CD4-positive, alpha-beta T cell treated with Interleukin-12 subunit alpha and Interleukin-12 subunit beta, for 1 hour (primary cell): Measurements from ENCODE around the gene CNP.
"Not testable (repeated sequence)": the region's sequence is repeated elsewhere in the genome, so short reads cannot be mapped to it uniquely, and the experiment has no call there.

Experiments used
- DNase-seq: peaks from one replicate; pipeline ENCODE4 v3.0.0-alpha.2; 2020

The CNP gene

DNA sequence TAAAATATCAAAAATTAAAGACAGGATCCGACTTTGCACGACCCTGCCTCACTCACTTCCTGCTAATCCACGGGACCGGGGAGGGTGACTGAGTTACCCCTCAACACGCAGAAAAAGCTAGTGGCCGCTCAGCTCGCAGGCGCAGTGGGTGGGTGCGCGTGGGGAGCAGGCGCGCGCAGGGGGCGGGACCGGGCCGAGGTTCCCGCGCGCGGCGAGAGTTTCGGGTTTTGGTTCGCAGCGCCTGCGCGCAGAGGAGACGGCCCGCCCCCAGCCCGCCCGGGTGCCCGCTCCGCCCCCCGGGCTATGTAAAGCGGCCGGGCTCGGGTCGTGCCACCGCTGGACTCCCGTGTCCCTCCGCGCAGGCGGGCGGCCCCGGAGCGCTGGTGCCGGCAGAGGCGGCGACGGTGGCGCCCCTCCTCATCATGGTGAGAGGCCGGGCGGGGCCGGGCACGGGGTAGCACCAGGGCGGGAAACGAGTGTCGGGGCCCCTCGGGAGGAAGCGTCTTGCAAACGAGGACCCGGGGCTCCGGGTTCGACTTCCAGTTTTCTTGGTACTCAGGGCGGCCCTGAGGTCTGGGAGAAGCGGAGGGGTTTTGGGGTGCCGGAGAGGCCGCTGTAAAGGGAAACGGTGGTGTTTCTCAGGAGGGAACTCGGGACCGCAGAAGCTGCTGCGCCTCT is at the start of gene CNP:
TSS of gene CNP (plus strand) at position 333 of the 678 bp plus-strand sequence. CDS start at position 423, 90 bp downstream.
- DNase-seq, result peak; percentile 93

GRCh38 chr17:41917192-41917591 is 49.4 kb upstream of the CNP start:
- DNase-seq, result no peak

DNA sequence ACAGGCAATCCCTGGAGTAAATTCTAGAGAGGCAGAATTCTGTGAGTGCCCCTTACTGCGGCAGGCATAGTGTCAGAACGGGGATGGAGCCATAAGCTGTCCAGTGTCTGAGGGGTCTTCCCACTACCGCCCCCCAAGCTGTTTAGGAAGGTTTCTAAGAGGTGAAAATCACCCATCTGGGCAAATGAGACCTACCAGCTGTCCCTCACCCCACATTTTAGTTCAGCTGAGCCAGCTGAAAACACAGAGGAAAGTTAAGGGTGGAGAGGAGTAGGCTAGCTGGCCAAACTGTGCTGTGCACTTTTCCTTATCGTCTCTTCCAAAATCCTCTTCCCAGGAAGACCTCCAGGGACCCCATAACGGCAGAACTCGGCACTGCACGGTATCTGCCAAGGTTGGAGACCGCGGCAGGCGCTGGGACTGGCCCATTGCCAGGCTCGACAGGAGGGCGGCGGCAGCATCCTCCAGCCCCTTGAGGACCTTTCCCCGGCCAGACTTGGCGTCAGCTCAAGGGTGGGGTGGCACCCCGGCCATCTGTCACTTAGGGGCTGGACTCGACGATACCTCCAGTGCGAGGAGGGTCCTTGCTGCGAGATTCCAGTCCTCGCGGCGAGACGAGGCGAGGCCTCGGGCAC is 48.8 kb upstream of the CNP start:
- DNase-seq, result peak; percentile 27

- DNase-seq, result peak; percentile 96
These were observed 48.1 kb upstream of the CNP start, which contains the start of gene ACLY for GRCh38 chr17:41918314-41919164. Gene ACLY, minus strand, starts transcription at chr17:41918951. Its CDS starts 5,078 bp downstream, at chr17:41913873.

DNA sequence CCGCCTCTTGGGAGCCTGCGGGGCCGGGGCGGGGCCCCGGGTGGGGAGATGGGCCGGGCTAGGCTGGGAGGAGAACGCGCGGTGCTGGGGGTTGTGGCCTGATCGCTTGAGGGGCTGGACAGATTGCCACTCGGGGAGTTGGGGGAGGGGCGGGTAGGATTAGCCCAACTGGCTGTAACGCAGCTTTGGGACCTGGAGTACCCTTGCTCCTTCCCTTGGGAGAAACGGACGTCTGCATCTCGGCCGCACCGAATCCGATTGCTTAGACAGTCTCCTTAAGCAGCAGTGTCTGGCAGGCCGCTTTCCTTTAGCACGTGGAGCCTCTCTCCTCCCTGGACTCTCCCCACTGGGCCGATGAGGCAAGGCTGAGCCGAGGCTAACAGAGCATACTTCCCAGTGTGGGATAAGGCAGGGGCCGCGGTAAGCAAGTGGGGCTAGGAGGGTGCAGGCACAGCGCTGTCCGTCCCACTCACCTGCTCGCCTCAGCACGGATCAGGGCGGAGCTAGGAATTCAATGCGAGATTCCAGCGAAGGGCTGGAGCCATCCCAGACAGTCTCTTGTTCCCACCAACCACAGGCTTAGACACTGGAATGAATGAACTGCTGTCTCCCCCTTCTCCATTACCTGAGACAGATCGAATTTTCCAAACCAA is 47.3 kb upstream of the CNP start:
- DNase-seq, result no peak

DNA sequence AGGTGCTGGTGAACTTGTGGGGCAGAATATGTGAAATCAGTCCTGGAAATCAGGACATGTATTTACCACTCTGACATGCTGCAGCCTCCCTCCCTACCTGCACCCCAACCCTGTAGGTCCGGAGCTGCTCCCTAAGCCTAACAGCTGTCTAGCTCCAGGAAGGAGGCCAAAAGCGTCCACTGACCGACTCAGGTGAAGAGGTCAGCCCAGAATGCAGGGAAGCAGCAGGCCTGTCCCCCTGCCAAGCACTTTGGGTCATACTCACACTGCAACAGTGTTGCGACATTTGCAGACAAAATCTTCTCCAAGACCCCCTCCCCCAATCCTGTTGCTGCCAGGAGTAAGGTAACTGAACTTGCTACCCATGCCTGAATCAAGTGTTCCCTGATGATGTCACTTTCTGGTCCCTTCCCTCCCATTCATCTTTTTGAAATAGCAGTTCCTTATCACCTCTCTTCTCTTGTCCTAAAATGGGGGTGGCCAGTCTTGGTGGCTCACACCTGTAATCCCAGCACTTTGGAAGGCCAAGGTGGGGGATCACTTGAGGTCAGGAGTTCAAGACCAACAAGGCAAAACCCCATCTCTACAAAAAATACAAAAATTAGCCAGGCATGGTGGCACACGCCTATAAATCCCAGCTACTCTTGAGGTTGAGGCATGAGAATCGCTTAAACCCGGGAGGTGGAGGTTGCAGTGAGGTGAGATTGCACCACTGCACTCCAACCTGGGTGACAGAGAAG is 46.6 kb upstream of the CNP start:
- no peak for DNase-seq

- no peak for DNase-seq
These were observed 46.0 kb upstream of the CNP start for GRCh38 chr17:41920580-41920955.

DNA sequence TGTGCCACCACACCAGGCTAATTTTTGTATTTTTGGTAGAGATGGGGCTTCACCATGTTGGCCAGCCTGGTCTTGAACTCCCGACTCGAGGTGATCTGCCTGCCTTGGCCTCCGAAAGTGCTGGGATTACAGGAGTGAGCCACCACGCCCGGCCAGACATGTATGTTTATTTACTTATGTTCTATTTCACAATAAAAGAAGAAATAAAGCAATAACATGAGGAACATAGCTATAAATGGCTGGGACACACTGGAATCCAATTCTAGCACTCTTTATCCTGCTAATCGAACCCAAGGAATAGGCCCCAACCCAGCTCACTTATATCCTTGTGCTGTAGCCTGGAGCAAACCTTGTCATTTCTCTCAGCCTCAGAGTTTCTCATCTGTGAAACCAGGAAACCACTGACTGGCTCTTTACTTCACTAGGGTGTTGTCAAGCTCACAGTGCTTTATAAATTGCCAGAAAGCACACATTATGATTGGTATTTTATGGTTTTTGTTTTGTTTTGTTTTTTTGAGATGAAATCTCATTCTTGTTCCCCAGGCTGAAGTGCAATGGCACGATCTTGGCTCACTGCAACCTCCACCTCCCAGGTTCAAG is 40.5 kb upstream of the CNP start:
- no peak for DNase-seq

- DNase-seq, result no peak
These were observed 37.8 kb upstream of the CNP start for GRCh38 chr17:41928693-41929251.

DNA sequence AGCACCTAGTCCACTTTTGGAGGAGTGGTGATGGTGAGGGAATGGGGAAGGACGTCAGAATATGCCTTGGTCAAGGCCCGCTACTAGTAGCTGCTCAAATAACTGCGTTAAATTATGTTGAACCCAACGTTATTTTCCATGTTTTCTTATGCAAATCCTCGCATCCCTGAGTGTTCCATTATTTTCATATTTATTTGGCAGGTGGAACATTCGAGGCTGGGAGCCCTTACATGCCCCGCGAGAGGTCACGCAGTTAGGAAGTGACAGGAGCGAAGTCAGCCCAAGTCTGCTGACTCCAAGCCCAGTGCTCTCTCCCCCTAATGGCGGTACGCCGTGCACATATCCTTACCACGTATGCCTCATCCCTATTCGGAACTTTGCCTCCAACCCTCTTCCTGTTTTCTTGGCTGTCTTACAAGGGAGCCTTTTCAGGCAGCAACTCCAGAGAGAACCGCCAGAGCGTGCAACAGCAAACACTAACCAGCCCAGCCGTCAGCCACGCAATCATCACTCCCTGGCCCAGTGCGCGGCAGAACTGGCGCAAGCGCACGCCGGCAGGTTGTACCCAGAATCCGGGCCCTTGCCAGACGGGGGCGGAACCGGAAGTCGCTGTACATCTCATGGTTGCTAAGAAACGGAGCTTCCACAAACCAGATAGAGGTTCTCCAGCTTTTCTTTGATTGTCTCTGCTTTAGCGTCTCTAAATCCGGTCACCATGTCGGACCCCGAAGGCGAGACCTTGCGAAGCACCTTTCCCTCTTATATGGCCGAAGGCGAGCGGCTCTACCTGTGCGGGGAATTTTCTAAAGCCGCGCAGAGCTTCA is 36.4 kb upstream of the CNP start, which contains the start of gene ODAD4:
TSS of gene ODAD4 (plus strand) at position 609 of the 824 bp plus-strand sequence. CDS start at position 716, 107 bp downstream.
- peak; percentile 96 for DNase-seq

DNA sequence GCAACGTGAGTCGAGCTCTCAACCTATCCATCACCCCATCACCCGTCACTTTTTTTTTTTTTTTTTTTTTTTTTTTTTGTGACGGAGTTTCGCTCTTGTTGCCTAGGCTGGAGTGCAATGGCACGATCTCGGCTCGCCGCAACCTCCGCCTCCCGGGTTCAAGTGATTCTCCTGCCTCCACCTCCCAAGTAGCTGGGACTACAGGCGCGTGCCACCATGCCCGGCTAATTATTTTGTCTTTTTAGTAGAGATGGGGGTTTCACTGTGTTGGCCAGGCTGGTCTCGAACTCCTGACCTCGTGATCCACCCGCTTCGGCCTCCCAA is 35.8 kb upstream of the CNP start:
- DNase-seq, result not testable (repeated sequence)

DNA sequence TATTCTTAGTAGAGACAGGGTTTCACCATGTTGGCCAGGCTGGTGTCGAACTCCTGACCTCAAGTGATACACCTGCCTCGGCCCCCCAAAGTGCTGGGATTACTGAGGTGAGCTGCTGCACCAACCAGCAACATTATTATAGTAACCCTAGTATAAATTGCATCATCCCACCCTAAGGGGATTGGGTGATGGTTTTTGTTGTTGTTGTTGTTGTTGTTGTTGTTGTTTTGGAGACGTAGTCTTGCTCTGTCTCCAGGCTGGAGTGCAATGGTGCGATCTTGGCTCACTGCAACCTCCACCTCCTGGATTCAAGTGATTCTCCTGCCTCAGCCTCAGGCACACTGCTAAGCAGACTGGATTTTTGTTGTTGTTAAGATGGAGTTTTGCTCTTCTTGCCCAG is 34.9 kb upstream of the CNP start:
- DNase-seq, result not testable (repeated sequence)

- DNase-seq, result no peak
These were observed 33.7 kb upstream of the CNP start for GRCh38 chr17:41932816-41933389.

GRCh38 chr17:41935641-41936040 is 31.0 kb upstream of the CNP start:
- DNase-seq, result no peak

GRCh38 chr17:41937970-41938954 is 28.3 kb upstream of the CNP start:
- DNase-seq, result no peak

- DNase-seq, result no peak
These were observed 27.4 kb upstream of the CNP start for GRCh38 chr17:41939044-41939692.

GRCh38 chr17:41939693-41940090 is 26.9 kb upstream of the CNP start:
- DNase-seq, result no peak

DNA sequence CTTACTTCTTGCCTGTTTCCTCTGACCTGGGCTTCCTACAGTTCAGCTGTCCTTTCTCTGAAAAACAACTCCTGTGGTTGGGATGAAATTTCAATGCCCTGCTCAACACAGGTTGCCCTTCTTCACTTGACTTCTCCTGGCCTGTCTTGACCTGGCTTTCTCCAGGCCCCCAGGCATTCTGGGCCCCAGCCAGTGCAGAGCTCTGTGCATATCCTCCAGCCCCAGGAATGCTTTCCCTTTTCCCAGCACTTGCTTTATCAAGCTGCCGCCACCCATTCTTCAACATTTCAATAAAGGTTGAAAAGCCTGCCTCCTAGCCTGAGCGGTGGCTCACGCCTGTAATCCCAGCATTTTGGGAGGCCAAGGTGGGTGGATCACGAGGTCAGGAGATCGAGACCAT is 25.4 kb upstream of the CNP start:
- DNase-seq, result no peak
